B cell (primary cell): ENCODE measurements around the gene FRS3. TPM values are rescaled to one million over a fixed set of nuclear protein-coding genes. Genes with fewer than 3 reads are reported as not detected.

Experiments
- ATAC-seq: fragments of 200-7000 bp; cut with Tn5 transposase; one replicate; pipeline ENCODE4 v1.10.0; 2021; ENCODE audit warnings: low read depth, mild to moderate bottlenecking, moderate number of reproducible peaks, moderate library complexity
- CTCF ChIA-PET: fragments of 350-600 bp; sonication (Branson Sonifier 250); formaldehyde crosslinking; loops from one replicate; lab custom pipeline; 2021; ENCODE audit warnings: antibody characterized with exemption, inconsistent platforms; lab: Charles Lee
- POLR2A ChIA-PET: fragments of 350-600 bp; sonication (Branson Sonifier 250); formaldehyde crosslinking; loops from one replicate; lab custom pipeline; 2021; ENCODE audit warnings: antibody characterized with exemption; lab: Charles Lee
- DNase-seq: peaks from one replicate; pipeline ENCODE4 v3.0.0; 2013
- H2AFZ ChIP-seq: 2 replicates; pipeline ENCODE4 v1.6.1; 2012; ENCODE audit warnings: mild to moderate bottlenecking, low read depth, low read length; ENCODE audit not compliant: insufficient read depth, poor library complexity, severe bottlenecking
- H3K27ac ChIP-seq, 2 donors: 1 replicate in 1 of 2; 2 replicates in 1 of 2; pipeline ENCODE4 v1.5.1; 2012 to 2013; ENCODE audit warnings: low read length in 2 of 2, mild to moderate bottlenecking in 2 of 2, moderate library complexity in 1 of 2
- H3K27me3 ChIP-seq, 4 experiments: fragments of 200-600 bp in 1 of 4; sonication (generic) in 1 of 4; replicated peaks in 1 of 4; 1 replicate in 2 of 4; 2 replicates in 2 of 4; pipeline versions ENCODE4 v1.6.1 to v1.7.0; 2013 to 2016; ENCODE audit warnings: low read length in 3 of 4, mild to moderate bottlenecking in 2 of 4, mixed read lengths in 1 of 4, moderate library complexity in 1 of 4; ENCODE audit not compliant: insufficient read depth in 4 of 4, control insufficient read depth in 3 of 4; ENCODE audit errors: control extremely low read depth in 1 of 4
- H3K36me3 ChIP-seq, 2 experiments: replicated peaks in 1 of 2; 1 replicate in 1 of 2; 2 replicates in 1 of 2; pipeline versions ENCODE4 v1.6.1 to v1.7.1; 2013; ENCODE audit warnings: low read length in 1 of 2; ENCODE audit not compliant: insufficient read depth in 2 of 2, control insufficient read depth in 1 of 2; ENCODE audit errors: control extremely low read depth in 1 of 2, extremely low read depth in 1 of 2
- H3K4me1 ChIP-seq, 2 donors: fragments of 200-600 bp in 1 of 2; sonication (generic) in 1 of 2; 1 replicate in 1 of 2; 2 replicates in 1 of 2; pipeline versions ENCODE4 v1.5.1 to v1.6.1; 2013 to 2017; ENCODE audit warnings: low read length in 2 of 2; ENCODE audit not compliant: control insufficient read depth in 2 of 2, insufficient read depth in 2 of 2
- H3K4me2 ChIP-seq: replicated peaks from 2 replicates; pipeline ENCODE3; 2012; ENCODE audit warnings: mild to moderate bottlenecking, low read depth, low read length; ENCODE audit not compliant: poor library complexity, severe bottlenecking
- H3K4me3 ChIP-seq, 5 experiments: fragments of 200-600 bp in 1 of 5; sonication (generic) in 1 of 5; 1 replicate in 3 of 5; 2 replicates in 2 of 5; pipeline versions ENCODE4 v1.5.1 to v1.7.0; 2011 to 2016; ENCODE audit warnings: low read length in 4 of 5, mild to moderate bottlenecking in 4 of 5, low read depth in 2 of 5, control low read depth in 1 of 5, moderate library complexity in 1 of 5; ENCODE audit not compliant: insufficient read depth in 1 of 5; ENCODE audit errors: control extremely low read depth in 1 of 5, extremely low read depth in 1 of 5
- H3K79me2 ChIP-seq: fragments of 200-600 bp; sonication (generic); one replicate; pipeline ENCODE4 v1.6.0; 2016; ENCODE audit warnings: low read length; ENCODE audit not compliant: control insufficient read depth, insufficient read depth
- H3K9ac ChIP-seq: fragments of 200-600 bp; sonication (generic); 2 replicates; pipeline ENCODE4 v1.6.1; 2017; ENCODE audit warnings: mild to moderate bottlenecking, low read length, moderate library complexity
- H3K9me3 ChIP-seq, 3 donors: one replicate each; pipeline versions ENCODE4 v1.6.1 to v1.7.1; 2013; ENCODE audit warnings: low read length in 2 of 3; ENCODE audit not compliant: control insufficient read depth in 2 of 3, insufficient read depth in 1 of 3; ENCODE audit errors: control extremely low read depth in 1 of 3
- H4K20me1 ChIP-seq: 2 replicates; pipeline ENCODE4 v1.6.0; 2012; ENCODE audit warnings: mild to moderate bottlenecking, low read length; ENCODE audit not compliant: insufficient read depth, control insufficient read depth, poor library complexity, severe bottlenecking
- H3K27ac Mint-ChIP-seq: one replicate; pipeline ENCODE4 v1.8.0; 2021; ENCODE audit warnings: mixed read lengths
- H3K27me3 Mint-ChIP-seq: one replicate; pipeline ENCODE4 v1.8.0; 2021; ENCODE audit warnings: mixed read lengths
- H3K4me1 Mint-ChIP-seq: one replicate; pipeline ENCODE4 v1.8.0; 2021; ENCODE audit warnings: mixed read lengths
- H3K4me3 Mint-ChIP-seq: one replicate; pipeline ENCODE4 v1.8.0; 2021; ENCODE audit warnings: mixed read lengths
- H3K9me3 Mint-ChIP-seq: one replicate; pipeline ENCODE4 v1.8.0; 2022; ENCODE audit warnings: mixed read lengths; ENCODE audit not compliant: insufficient read depth
- EZH2 ChIP-seq: IDR thresholded peaks from 2 replicates; pipeline ENCODE4 v1.6.1; 2012; ENCODE audit warnings: borderline replicate concordance, low read depth, mild to moderate bottlenecking, moderate library complexity, low read length; ENCODE audit not compliant: insufficient read depth, poor library complexity, severe bottlenecking
- WGBS: methylation state at CpG from one replicate; pipeline ENCODE4 v1.1.5; 2013; ENCODE audit warnings: missing lambda C conversion rate; ENCODE audit not compliant: insufficient coverage; 5-methylcytosine and 5-hydroxymethylcytosine counted together
- intact Hi-C: fragments of 100-400 bp; cut with micrococcal nuclease; formaldehyde crosslinking; loops from one replicate; pipeline ENCODE4 v1.10.0; 2022
- polyA plus RNA-seq: library from polyadenylated mRNA; depleted of rRNA; stranded (reverse); fragments of >200 nt; gene quantifications from 2 replicates; pipeline ENCODE4 v1.2.3, GENCODE V29; 2012
- total RNA-seq, 2 donors: library from RNA; stranded (reverse); fragments of 120-200 nt in 1 of 2; gene quantifications; 1 replicate in 1 of 2; 2 replicates in 1 of 2; pipeline versions ENCODE4 v1.2.3 to v1.2.4, GENCODE V29; 2013 to 2022
- TF ChIP-seq, protein P1 (sequence below): fragments of 200-600 bp; IDR thresholded peaks from one replicate; pipeline ENCODE4 v1.8.0; 2022; ENCODE audit warnings: antibody characterized with exemption, mild to moderate bottlenecking

The FRS3 gene
- total and polyA plus RNA-seq, 2 donors (not counting 1 experiment from before 2014, with no cell fraction given), result 9.8 to 12.0 TPM

DNA sequence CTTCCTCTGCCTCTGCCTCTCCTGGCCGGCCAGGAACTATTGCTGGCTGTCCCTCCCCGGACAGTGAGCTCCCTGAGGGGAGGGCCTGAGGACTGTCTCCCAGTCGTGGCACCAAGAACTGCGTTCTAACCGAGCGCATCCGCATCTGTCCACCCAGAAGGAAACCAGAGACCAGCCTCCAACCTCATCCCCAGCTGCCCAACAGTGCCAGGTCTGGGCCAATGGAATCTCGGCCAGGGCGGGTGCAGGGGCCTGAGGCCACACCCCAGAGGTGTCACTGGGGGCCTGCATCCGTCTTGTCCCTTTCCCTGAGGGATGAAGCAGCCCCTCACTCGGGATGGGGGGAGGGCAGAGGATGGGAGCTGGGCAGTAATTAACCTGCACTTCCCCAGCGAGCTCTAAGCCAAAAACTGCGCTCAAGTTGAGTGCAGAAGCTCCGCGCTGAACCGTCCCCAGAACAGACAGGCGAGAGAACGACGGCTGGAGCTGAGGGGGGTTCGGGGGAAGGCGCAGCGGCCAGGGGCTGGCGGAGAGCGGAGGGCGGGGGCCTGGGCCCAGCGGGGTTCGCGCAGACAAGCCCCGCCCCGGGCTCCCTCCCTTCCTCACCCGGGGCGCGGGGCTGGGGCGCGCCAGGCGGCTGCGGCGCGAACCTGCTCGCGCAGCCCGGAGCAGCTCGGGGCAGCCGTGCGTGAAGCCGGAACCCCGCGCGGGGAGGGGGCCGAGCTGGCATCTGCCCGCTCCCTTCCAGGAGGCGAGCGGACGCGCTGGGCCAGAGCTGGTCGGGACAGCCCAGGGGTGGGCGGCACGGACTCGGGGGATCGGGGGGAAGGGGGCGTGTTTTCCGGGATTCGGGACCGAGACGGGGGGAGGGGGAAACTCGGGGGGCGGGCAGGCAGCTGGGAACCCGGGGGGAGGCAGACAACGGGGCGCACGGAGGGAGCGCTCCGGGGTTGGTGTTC lies 45.7 kb downstream of the FRS3 start:
- Histone ChIP-seq H3K9me3 (no peaks in the 10 kb centered on the region), H3K4me3 (peak overlapping the region; percentile 68 to 89 (median 80)), H3K9ac (peak overlapping the region; percentile 78), H3K27ac (peak overlapping the region; percentile 87 to 93), H2AFZ (peak overlapping the region; percentile 71), H4K20me1 (peaks cover 7% of the 10 kb centered on the region), H3K27me3 (no peaks in the 10 kb centered on the region), H3K79me2 (peaks cover 49% of the 10 kb centered on the region), H3K4me2 (peak overlapping the region; percentile 90), H3K4me1 (peaks cover 40 to 54% of the 10 kb centered on the region in 2 donors), H3K36me3 (peaks cover 0 to 10% of the 10 kb centered on the region in 2 experiments)
- Mint-ChIP-seq H3K4me3 (peak overlapping the region; percentile 93), H3K9me3 (no peaks in the 10 kb centered on the region), H3K4me1 (peaks cover 49% of the 10 kb centered on the region), H3K27me3 (no peaks in the 10 kb centered on the region), H3K27ac (peak overlapping the region; percentile 95)
- TF ChIP-seq EZH2, result no peak
- TF ChIP-seq, protein P1, sequence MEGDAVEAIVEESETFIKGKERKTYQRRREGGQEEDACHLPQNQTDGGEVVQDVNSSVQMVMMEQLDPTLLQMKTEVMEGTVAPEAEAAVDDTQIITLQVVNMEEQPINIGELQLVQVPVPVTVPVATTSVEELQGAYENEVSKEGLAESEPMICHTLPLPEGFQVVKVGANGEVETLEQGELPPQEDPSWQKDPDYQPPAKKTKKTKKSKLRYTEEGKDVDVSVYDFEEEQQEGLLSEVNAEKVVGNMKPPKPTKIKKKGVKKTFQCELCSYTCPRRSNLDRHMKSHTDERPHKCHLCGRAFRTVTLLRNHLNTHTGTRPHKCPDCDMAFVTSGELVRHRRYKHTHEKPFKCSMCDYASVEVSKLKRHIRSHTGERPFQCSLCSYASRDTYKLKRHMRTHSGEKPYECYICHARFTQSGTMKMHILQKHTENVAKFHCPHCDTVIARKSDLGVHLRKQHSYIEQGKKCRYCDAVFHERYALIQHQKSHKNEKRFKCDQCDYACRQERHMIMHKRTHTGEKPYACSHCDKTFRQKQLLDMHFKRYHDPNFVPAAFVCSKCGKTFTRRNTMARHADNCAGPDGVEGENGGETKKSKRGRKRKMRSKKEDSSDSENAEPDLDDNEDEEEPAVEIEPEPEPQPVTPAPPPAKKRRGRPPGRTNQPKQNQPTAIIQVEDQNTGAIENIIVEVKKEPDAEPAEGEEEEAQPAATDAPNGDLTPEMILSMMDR, result no peak
- POLR2A ChIA-PET, result interaction anchor here (0.5 to 9.4 kb wide), 20 partner anchors 11 to 1783 kb away, joined by 3 to 342 read pairs (median 5); partner anchors contain the start of genes BYSL, CNPY3, MED20 and TOMM6
- 2% methylated on average over 68 of the region's 73 CpGs for WGBS
- DNase-seq, result peak; percentile 93
- intact Hi-C loops, result loop anchor here (1.0 to 5.0 kb wide), 4 partner anchors 15 to 188 kb away; partner anchors contain the start of gene FOXP4
- peak; percentile 69 for ATAC-seq
- CTCF ChIA-PET, result interaction anchor here (0.8 to 7.9 kb wide), 16 partner anchors 8 to 317 kb away, joined by 3 to 303 read pairs (median 6); partner anchors contain the start of genes BYSL, MED20, TAF8 and TOMM6
